ENCODE measurements around the gene LGR6. TPM values are rescaled to one million over a fixed set of nuclear protein-coding genes. Genes with fewer than 3 reads are reported as not detected.

Gene LGR6
- total and polyA plus RNA-seq, 2 donors (not counting 1 experiment from before 2014, with no cell fraction given), result 0.28 TPM; not detected in 1

DNA sequence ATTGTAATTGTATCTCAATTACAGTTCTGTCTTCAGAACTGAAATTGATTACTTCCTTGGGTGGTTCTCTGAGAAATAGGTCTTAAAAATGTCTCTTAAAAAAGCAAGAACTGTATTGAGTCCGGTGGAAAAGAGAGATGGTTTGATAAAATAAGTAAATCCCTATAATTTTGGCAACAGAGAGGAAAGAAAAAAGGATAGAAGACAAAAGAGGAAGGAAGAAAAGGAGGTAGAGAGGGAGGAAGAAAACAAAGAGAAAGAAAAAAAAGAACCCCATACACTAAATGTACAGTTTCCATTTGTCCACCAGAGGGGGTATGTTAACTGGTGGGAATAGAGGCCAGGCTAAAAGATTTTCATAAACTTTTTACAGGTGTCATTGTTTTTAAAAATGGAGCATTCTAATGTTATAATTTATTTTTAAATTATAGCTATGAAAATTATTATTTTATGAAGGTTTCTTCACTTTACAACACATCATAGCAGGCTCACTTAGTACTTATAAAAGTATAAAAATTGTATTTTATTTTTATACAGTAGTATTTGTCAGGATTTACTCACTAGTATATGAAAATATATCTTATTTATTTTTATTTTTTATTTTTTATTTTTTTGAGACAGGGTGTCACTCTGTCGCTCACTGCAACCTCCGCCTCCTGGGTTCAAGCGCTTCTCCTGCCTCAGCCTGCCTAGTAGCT, 150.2 kb downstream of the LGR6 start:
- DNase-seq (peak; percentile 61), ATAC-seq (ENCODE audit: low read depth) (no peak)
- intact Hi-C loops (cut with micrococcal nuclease), result loop anchor here (10.0 kb wide), 1 partner anchor 359 kb away; the partner anchor contains the start of gene RNPEP
- Histone ChIP-seq H3K4me3 (ENCODE audit: control extremely low read depth in 1 of 5, extremely low read depth in 1 of 5, insufficient read depth in 1 of 5, low read depth in 2 of 5, low read length in 4 of 5) (no peak overlapping the region), H3K4me2 (replicated peaks; ENCODE audit: low read depth, low read length, poor library complexity, severe bottlenecking) (peak overlapping the region; percentile 55), H3K27ac (ENCODE audit: low read length in 2 of 2) (no peak overlapping the region), H3K27me3 (replicated peaks in 1 of 4; ENCODE audit: control extremely low read depth in 1 of 4, control insufficient read depth in 3 of 4, insufficient read depth in 4 of 4, low read length in 3 of 4) (no peaks in the 10 kb centered on the region), H3K9me3 (ENCODE audit: control extremely low read depth in 1 of 3, control insufficient read depth in 2 of 3, insufficient read depth in 1 of 3, low read length in 2 of 3) (no peaks in the 10 kb centered on the region), H3K36me3 (replicated peaks in 1 of 2; ENCODE audit: control extremely low read depth in 1 of 2, control insufficient read depth in 1 of 2, extremely low read depth in 1 of 2, insufficient read depth in 2 of 2, low read length in 1 of 2) (no peaks in the 10 kb centered on the region), H3K9ac (ENCODE audit: low read length) (no peak overlapping the region), H3K4me1 (ENCODE audit: control insufficient read depth in 2 of 2, insufficient read depth in 2 of 2, low read length in 2 of 2) (peaks cover 5 to 12% of the 10 kb centered on the region in 2 donors), H4K20me1 (ENCODE audit: control insufficient read depth, insufficient read depth, low read length, poor library complexity, severe bottlenecking) (no peaks in the 10 kb centered on the region), H3K79me2 (ENCODE audit: control insufficient read depth, insufficient read depth, low read length) (peaks cover 19% of the 10 kb centered on the region), H2AFZ (ENCODE audit: insufficient read depth, low read depth, low read length, poor library complexity, severe bottlenecking) (no peak overlapping the region)
- H3K4me3 Mint-ChIP-seq, result peak overlapping the region; percentile 58
- H3K27ac Mint-ChIP-seq, result no peak overlapping the region
- no peak for TF ChIP-seq EZH2 (IDR thresholded peaks at IDR 0.05; ENCODE audit: borderline replicate concordance, insufficient read depth, low read depth, low read length, poor library complexity, severe bottlenecking)
- TF ChIP-seq, protein P1, sequence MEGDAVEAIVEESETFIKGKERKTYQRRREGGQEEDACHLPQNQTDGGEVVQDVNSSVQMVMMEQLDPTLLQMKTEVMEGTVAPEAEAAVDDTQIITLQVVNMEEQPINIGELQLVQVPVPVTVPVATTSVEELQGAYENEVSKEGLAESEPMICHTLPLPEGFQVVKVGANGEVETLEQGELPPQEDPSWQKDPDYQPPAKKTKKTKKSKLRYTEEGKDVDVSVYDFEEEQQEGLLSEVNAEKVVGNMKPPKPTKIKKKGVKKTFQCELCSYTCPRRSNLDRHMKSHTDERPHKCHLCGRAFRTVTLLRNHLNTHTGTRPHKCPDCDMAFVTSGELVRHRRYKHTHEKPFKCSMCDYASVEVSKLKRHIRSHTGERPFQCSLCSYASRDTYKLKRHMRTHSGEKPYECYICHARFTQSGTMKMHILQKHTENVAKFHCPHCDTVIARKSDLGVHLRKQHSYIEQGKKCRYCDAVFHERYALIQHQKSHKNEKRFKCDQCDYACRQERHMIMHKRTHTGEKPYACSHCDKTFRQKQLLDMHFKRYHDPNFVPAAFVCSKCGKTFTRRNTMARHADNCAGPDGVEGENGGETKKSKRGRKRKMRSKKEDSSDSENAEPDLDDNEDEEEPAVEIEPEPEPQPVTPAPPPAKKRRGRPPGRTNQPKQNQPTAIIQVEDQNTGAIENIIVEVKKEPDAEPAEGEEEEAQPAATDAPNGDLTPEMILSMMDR (IDR thresholded peaks at IDR 0.05), result peak; percentile 89
- ChIA-PET POLR2A (no interaction called here), CTCF (interaction anchor here (0.9 to 5.6 kb wide), 5 partner anchors 16 to 548 kb away, joined by 3 to 44 read pairs (median 4); no protein-coding TSS in a partner anchor)
- H3K4me1 Mint-ChIP-seq, result peaks cover 29% of the 10 kb centered on the region
- no CpG with 5 or more reads among the region's 4 CpGs for WGBS (ENCODE audit: insufficient coverage)
- no peaks in the 10 kb centered on the region for H3K9me3 Mint-ChIP-seq (ENCODE audit: insufficient read depth)
- H3K27me3 Mint-ChIP-seq, result no peaks in the 10 kb centered on the region

DNA sequence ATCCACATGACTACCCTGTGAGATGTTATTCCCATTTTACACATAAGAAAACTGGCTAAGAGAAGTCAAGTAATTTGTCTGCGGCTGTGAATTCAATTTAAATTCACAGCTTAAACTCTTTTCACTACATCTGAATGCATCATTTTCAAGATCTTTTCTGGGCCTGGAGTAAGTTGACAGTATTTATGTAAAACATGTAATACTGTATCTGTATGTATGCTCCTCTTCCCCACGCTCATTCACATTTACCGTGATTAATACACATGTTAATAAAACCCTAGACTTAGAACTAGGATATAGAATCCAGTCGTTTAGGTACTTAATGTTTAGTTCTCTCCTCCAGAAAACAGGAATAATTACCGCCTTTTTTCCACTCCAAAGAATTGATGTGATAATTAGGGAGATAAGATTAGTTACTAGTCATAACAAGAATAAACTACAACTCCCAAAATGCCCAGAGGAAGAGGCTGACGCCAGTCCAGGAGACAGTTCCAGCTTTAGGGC, 154.5 kb downstream of the LGR6 start:
- Histone ChIP-seq H3K9ac (ENCODE audit: low read length) (peak overlapping the region; percentile 84), H4K20me1 (ENCODE audit: control insufficient read depth, insufficient read depth, low read length, poor library complexity, severe bottlenecking) (no peaks in the 10 kb centered on the region), H3K79me2 (ENCODE audit: control insufficient read depth, insufficient read depth, low read length) (peaks cover 39% of the 10 kb centered on the region), H3K4me1 (ENCODE audit: control insufficient read depth in 2 of 2, insufficient read depth in 2 of 2, low read length in 2 of 2) (peaks cover 11 to 15% of the 10 kb centered on the region in 2 donors), H3K9me3 (ENCODE audit: control extremely low read depth in 1 of 3, control insufficient read depth in 2 of 3, insufficient read depth in 1 of 3, low read length in 2 of 3) (no peaks in the 10 kb centered on the region), H3K27ac (ENCODE audit: low read length in 2 of 2) (peak overlapping the region; percentile 3 to 79), H3K4me3 (ENCODE audit: control extremely low read depth in 1 of 5, extremely low read depth in 1 of 5, insufficient read depth in 1 of 5, low read depth in 2 of 5, low read length in 4 of 5) (no peak overlapping the region), H2AFZ (ENCODE audit: insufficient read depth, low read depth, low read length, poor library complexity, severe bottlenecking) (peak overlapping the region; percentile 86), H3K4me2 (replicated peaks; ENCODE audit: low read depth, low read length, poor library complexity, severe bottlenecking) (peak overlapping the region; percentile 83), H3K36me3 (replicated peaks in 1 of 2; ENCODE audit: control extremely low read depth in 1 of 2, control insufficient read depth in 1 of 2, extremely low read depth in 1 of 2, insufficient read depth in 2 of 2, low read length in 1 of 2) (no peaks in the 10 kb centered on the region), H3K27me3 (replicated peaks in 1 of 4; ENCODE audit: control extremely low read depth in 1 of 4, control insufficient read depth in 3 of 4, insufficient read depth in 4 of 4, low read length in 3 of 4) (no peaks in the 10 kb centered on the region)
- WGBS (ENCODE audit: insufficient coverage), result 0% methylated on average over 1 of the region's 6 CpGs
- Mint-ChIP-seq H3K4me3 (peak overlapping the region; percentile 91), H3K9me3 (ENCODE audit: insufficient read depth) (no peaks in the 10 kb centered on the region), H3K27me3 (no peaks in the 10 kb centered on the region), H3K4me1 (peaks cover 32% of the 10 kb centered on the region), H3K27ac (peak overlapping the region; percentile 90)
- no peak for TF ChIP-seq EZH2 (IDR thresholded peaks at IDR 0.05; ENCODE audit: borderline replicate concordance, insufficient read depth, low read depth, low read length, poor library complexity, severe bottlenecking)
- TF ChIP-seq, protein P1 (IDR thresholded peaks at IDR 0.05), result no peak
- POLR2A ChIA-PET, result no interaction called here
- CTCF ChIA-PET, result interaction anchor here (1.1 kb wide), 1 partner anchor 372 kb away, joined by 4 read pairs; no protein-coding TSS in a partner anchor
- ATAC-seq (ENCODE audit: low read depth) (no peak), DNase-seq (no peak)
- intact Hi-C loops (cut with micrococcal nuclease), result loop anchor here (1.0 to 10.0 kb wide), 5 partner anchors 205 to 659 kb away; partner anchors contain the start of genes ADIPOR1, PCAT6, RNPEP and TMEM183A
